Measurements from ENCODE around the gene SNTG2.

DNA sequence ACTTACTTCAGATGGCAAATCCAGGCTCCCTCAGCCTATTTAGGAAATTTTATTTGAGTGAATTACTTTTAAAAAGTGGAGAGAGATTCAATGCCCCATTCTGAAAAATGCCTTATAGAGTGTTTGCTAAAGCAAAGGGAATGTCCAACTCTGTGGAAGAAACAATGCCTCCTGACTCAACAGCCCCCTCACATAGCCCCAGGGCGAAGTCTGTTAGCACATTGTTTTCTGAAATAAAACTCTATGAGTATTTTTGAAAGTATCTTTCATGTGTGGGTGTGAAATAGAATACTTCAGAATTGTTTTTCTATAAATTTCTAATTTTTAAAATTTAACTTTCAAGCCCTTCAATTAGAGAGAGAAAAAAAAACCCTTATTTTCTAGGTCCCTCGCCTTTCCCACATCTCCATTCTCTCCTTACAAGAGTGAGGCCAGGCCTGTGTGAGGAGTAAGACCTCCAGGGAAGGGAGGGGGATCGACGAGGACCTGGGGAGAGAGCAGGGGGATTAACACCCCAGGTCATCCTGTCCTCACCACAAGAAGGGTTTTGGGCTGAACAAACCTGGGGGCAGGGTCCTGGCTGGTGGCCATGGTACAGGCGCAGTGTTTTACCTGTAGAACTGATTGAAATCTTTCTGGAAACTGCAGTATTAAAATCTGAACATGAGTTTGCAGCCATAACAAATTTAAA, 141.4 kb downstream of the SNTG2 start:
- TF ChIP-seq ARNTL (CRISPR knock-in tag; IDR thresholded peaks at IDR 0.05; ENCODE audit: borderline replicate concordance, low read depth) (no peak), TOX (CRISPR knock-in tag; IDR thresholded peaks at IDR 0.05; ENCODE audit: borderline replicate concordance) (no peak), ZNF70 (CRISPR knock-in tag; IDR thresholded peaks at IDR 0.05) (no peak), ISL1 (CRISPR knock-in tag; IDR thresholded peaks at IDR 0.05) (no peak), OSR1 (CRISPR knock-in tag; IDR thresholded peaks at IDR 0.05) (no peak), ZC3H10 (CRISPR knock-in tag; IDR thresholded peaks at IDR 0.05) (no peak), RARB (CRISPR knock-in tag; IDR thresholded peaks at IDR 0.05) (no peak)
